Vagina (tissue), 2 donors: ENCODE data around the gene BEND7.

Source experiments
- CTCF ChIP-seq, 3 experiments: fragments of 450-650 bp in 2 of 3; fragments of 200-600 bp in 1 of 3; sonication (generic) in 1 of 3; IDR thresholded peaks; one replicate each; pipeline ENCODE4 v1.5.1; 2017 to 2019; ENCODE audit warnings: antibody characterized with exemption in 3 of 3, mild to moderate bottlenecking in 2 of 3, moderate library complexity in 2 of 3
- POLR2A ChIP-seq, 2 donors: fragments of 450-650 bp; IDR thresholded peaks; one replicate each; pipeline ENCODE4 v1.6.1; 2017; ENCODE audit warnings: antibody characterized with exemption in 2 of 2, mild to moderate bottlenecking in 2 of 2, moderate library complexity in 2 of 2

- no peak for TF ChIP-seq CTCF (IDR thresholded peaks at IDR 0.05)
- no peak for TF ChIP-seq POLR2A (IDR thresholded peaks at IDR 0.05)
Observed at GRCh38 chr10:13392701-13393100, 136.1 kb downstream of the BEND7 start.
